Stimulated activated naive CD4-positive, alpha-beta T cell (primary cell): Measurements from ENCODE around the gene IFNA2.
"Not testable (repeated sequence)": the region's sequence is repeated elsewhere in the genome, so short reads cannot be mapped to it uniquely, and the experiment has no call there.

Experiments
- DNase-seq, 6 experiments: peaks; one replicate each; lab custom pipeline; 2025; lab: John Stamatoyannopoulos, UW

Gene IFNA2

GRCh38 chr9:21385131-21385670 is at the start of gene IFNA2:
TSS of gene IFNA2 (minus strand) at chr9:21385398. CDS start at chr9:21385329, 69 bp downstream.
- DNase-seq, result no peak

DNA sequence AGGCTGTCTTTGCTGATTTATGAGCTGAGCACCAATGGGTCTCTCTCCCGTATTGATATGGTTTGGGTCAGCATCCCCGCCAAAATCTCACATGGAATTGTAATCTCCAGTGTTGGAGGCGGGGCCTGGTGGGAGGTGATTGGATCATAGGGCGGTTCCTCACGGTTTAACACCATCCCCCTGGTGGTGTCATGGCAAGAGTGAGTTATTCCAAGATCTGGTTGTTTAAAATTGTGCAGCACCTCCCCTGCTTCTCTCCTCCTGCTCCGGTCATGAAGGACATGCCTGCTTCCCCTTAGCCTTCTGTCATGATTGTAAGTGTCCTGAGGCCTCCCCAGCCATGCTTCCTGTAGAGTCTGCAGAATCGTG is 49.8 kb upstream of the IFNA2 start:
- not testable (repeated sequence) for DNase-seq

GRCh38 chr9:21434202-21435014 is 49.2 kb upstream of the IFNA2 start:
- DNase-seq, result peak in 4 of 6 experiments; percentile 10 to 63 (median 42)

DNA sequence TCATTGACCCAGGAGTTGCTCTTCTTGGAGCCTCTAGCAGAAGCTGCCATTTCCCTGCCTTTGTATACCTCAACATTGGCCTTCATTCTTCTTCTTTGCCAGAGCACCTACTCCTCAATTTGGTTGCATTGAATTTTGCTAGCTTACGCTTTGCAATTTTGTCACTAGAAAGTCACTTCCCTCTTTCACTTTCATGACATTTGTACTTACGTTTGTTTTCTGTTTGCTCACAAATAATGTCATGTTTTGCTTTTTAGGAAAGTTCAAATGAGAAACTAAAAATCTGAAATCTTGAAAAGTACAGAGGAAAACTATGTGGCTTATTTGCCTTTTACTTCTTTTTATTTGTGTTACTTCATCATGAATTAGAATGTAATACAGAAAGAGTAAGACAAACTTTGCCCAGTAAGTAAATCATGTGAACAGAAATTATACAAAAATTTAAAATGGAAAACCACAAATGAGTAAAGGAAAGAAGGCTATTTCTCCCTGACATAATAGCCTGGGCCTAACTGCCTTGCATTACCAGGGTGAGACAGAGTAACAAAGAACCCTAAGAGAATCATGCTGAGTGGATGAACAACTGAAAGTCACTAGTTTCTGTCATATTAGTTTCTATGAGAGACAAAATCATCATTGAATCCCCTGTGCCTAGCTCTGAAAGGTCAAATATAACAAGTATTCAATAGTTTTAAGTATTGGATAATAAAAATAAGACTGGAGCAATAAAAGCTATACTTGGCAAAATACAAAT is 47.7 kb upstream of the IFNA2 start:
- no peak for DNase-seq

GRCh38 chr9:21429191-21429590 is 44.0 kb upstream of the IFNA2 start:
- DNase-seq, result no peak

- no peak for DNase-seq
Observed at GRCh38 chr9:21428235-21428634, 43.0 kb upstream of the IFNA2 start.

- no peak for DNase-seq
Observed at GRCh38 chr9:21415493-21416267, 30.5 kb upstream of the IFNA2 start.

- DNase-seq, result no peak
Observed at GRCh38 chr9:21414220-21414940, 29.2 kb upstream of the IFNA2 start.

DNA sequence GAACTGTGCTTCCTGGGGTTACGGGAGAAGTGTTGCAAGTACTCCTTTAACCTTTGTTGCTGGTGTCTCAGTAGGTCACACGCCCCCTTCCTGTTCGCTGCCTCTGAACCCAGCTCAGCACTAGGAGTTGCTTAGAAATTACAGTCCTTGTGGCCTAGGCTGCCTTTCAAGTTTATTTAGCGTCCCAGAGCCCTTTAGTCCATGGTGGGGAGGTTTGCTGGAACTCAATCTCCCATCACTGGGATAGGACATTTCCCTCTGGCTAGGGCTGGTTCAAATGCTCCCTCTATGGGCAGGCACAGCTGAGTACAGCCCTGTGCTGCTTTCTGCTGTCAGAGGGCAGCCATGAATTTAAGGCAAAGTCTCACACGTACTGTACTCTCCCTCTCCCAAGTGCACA is 28.4 kb upstream of the IFNA2 start:
- peak in 2 of 6 experiments; percentile 11 to 16 for DNase-seq

GRCh38 chr9:21413151-21413550 is 28.0 kb upstream of the IFNA2 start:
- no peak for DNase-seq

GRCh38 chr9:21412107-21412506 is 26.9 kb upstream of the IFNA2 start:
- DNase-seq, result no peak

DNA sequence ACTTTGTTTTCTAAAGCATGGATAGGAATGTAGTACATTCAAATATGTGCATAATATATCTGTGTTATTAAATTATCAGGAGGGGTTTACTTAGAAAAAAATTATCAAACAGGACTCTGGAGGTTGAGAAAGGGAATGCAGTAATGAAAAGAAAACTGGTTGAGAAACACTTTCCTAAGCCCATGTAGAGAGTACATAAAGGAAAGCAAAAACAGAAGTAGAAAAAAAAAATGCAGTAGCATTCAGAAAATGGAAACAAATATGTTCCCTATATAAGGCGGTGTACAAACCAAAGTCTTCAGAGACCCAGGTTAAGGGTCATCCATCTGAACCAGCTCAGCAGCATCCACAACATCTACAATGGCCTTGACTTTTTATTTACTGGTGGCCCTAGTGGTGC is 23.6 kb upstream of the IFNA2 start, which contains the start of gene IFNA8:
Gene IFNA8 (plus strand): TSS at position 301 of the 400 bp plus-strand sequence. CDS start 60 bp downstream, at position 361.
- no peak for DNase-seq

GRCh38 chr9:21404146-21404545 is 18.9 kb upstream of the IFNA2 start:
- no peak for DNase-seq

DNA sequence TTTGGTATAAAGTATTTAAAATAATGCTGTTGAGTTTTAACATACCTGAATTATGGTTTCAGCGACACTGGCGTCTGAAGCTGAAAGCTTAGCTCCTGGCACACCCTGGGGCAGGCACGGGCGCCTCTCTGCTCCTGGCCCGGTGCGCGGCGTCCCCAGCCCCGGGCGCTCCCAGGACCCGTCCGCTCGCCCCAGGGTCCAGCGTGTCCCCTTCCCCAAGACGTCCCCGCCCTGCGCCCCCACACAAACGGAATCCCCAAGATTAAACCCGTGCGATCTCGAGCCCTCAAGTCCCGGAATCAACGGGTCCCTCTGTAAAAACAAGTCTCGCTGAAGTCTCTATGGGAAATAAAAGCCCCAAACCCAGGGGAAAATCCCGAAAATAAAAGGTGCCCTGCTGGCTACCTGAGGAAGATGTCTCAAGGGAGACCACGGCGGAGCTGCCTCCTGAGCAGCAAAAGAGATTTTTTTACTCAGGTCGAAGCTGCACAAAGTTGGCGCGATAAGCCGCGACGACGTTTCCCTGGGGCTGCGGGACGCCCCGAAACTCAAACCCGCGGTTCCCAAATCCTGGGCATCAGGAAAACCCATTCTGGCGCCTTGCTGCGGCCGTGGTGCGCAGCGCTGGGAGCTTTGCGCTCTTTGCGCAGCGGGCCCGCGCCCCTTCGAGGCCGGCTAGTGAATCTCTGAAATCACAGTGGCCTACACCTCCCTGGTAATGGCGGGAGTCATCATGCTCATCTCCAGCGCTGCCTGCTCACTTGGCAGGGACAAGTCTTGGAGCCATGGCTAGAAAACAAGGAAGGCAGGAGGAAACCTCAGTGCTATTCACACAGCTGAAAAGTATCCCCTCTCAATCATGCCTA is 17.4 kb upstream of the IFNA2 start:
- DNase-seq, result peak in 2 of 6 experiments; percentile 7

DNA sequence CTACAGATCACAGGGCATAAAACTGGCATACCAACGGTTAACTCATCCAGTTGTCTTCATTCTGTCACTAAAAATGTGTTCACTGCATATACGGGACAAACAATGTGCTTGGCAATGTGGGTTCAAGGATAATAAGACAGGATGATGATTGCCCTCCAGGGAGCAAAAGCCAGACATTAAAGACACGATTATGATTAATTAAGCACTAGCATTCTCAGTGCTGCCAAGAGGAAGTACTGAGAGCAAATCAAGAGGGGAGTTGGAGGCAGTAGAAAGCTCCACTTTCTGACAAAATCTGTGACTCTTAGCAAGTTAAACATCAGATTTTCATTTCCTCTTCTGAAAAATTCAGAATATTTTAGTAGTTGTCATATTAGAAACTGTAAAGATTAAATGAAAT is 14.8 kb upstream of the IFNA2 start:
- DNase-seq, result no peak

GRCh38 chr9:21398955-21399489 is 13.8 kb upstream of the IFNA2 start:
- no peak for DNase-seq

DNA sequence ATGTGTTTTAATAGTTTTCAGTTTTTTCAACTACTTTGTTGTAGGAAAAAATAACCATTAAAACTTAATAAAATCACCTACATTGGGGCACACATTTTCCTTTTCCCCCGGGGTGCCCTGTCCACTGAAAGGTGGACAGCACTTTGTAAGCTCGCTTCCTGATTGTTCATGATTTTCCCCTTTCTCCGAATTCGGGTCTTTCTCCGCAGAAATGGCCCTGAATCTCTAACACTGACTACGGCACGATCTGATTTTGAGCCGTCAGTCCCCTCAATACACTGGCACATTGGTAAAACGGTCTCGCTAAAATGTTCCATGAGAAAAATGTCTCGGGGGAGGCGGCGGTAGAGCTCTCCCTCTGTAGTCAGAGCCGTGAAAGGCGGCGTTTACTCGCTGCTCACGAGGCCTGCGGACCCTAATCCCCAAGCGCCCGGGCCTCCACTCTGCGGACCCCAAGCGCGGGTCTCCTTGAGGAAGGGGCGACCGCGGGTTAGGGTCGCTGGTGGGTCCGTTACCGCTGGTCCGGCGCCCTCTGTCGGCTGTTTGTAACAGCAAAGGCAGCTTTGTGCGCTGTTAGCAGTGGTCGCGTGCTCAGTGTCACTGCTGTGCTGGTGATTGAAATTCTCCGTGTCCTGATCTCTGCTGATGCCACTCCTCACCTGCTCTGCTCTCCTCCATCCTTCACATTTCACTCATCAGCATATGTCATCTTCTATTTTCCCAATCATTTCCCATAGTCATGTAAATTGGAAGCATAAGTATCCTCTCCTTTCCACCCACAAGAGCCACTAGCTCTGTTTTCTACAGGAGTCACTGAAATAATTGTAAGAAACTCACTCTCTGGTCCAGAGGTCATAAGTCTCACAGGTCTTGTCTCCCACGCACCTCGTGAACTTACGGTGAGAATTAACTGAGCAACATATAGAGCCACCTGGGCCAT is 10.8 kb upstream of the IFNA2 start:
- peak; percentile 26 to 66 (median 48) for DNase-seq

DNA sequence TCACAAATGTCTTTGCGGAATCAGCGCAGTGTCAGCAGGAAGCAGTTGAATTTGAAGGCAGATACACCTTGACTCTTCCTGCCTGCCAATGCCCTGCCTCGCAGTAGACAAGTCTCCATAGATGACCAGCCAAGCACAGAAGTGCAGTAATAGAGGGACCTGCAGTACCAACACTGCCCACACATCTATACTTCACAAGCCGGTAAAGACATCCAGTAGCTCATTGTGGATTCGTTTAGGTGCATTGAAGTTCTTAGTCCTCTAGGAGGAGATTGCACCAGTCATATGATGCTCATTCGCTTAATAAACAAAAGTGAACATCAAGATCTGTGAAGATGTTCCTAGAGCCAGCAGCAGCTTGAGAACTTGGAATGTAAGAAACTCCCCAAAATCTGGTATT is 7.1 kb upstream of the IFNA2 start:
- DNase-seq, result no peak

DNA sequence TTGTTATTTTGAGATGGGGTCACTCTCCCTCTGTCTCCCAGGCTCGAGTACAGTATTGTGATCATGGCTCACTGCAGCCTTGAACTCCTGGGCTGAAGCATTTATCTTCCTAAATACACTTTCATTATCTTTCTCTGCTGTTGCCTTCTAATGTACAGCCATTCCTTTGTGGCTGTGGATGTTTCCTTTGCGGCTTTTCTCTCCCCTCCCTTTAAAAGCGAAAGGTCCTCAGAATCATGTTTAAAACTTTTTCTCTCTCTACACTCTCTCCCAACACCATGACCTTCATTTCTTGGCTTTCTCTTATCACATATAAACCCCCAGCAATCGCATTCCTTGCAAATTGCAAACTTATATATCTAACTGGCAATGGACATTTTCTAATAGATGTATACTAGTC is 1.6 kb downstream of the IFNA2 start:
- DNase-seq, result no peak
